HG02970 (cell line): Measurements from ENCODE around the gene MYLK.

Experiments
- ATAC-seq: cut with Tn5 transposase; IDR thresholded peaks from one replicate; pipeline ENCODE4 v1.9.1; 2021; ENCODE audit warnings: mild to moderate bottlenecking, moderate library complexity, moderate number of reproducible peaks; ENCODE audit not compliant: unreplicated experiment, low FRiP score

Gene MYLK

GRCh38 chr3:123657568-123657967, 226.6 kb downstream of the MYLK start:
- no peak for ATAC-seq

DNA sequence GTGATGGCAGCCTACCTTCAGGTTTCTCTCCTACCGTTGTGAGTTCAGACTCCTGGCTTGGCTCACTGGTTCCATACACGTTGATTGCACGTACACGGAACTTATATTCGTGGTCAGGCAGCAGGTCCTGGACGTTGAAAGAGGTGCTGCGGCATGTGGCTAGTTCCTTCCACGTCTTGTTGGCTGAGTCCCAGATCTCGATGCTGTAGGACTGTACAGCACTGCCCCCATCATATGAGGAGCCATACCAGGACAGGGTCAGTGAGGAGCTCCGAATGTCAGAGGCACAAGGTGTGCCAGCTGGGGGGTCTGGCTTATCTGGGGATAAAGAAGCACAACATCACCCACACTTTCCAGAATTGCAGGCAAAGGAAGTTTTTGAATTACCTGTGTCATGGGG, 227.0 kb downstream of the MYLK start:
- ATAC-seq, result no peak

DNA sequence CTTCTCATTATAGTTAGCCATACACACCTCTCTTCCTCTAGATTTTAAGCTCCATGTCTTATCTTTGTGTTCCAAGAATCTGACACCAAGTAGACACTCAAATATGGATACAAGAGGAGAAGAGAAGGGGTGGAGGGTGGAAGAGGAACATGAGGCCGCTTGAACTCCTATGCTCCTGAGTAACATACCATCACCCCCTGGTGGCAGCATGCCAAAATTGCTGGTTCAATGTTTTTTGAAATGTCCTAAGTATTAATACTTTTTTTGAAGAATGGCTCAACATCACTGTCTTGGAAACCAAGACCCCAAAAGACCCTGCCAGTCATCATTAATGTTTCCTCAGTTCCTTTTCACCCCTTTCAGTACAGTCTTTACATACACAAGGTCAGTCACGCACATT, 227.4 kb downstream of the MYLK start:
- ATAC-seq, result no peak

- no peak for ATAC-seq
Measured at GRCh38 chr3:123656274-123656673, 227.9 kb downstream of the MYLK start.

DNA sequence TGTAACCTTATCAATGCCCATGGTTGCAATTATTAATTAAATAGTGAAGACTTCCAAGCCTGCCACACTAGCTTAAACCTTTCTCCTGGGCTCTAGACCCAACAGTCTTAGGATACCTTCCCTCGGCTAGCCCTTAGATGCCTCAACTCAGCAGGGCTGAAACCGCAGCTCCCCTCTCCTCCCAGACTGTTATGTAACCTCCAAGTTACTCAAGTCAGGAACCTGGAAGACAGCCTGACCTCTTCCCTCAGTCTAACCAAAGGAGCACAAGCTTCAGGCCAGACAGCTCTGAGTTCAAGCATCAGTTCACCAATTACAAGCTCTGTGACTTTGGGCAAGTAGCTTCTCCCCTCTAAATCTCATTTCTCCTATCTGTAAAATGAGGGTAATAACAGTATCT, 228.7 kb downstream of the MYLK start:
- no peak for ATAC-seq

DNA sequence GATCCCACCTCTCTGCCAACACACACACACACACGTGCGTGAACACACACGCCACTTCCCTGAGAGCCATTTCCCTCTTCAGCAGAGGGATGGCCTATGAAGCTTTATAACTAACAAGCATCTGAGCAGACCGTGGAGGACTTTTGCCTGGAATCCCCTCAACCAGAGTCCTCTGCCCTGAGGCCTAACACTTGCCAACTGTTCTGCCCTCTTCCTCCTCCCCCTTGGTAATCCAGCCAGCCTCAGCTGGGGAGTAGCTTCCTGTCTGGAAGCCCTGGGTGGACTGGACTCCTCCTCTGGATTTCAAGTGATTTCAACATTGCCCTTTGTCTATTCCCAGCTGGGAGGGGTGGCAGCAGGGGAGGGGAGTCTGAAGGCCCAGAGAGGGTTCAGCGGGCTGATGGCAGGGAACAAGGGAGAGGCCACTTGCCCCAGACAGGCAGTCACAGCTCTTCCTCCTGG, 230.9 kb downstream of the MYLK start:
- ATAC-seq, result no peak

GRCh38 chr3:123652342-123652984, 231.7 kb downstream of the MYLK start:
- ATAC-seq, result no peak

GRCh38 chr3:123651449-123652341, 232.4 kb downstream of the MYLK start:
- ATAC-seq, result no peak

GRCh38 chr3:123650101-123650500, 234.0 kb downstream of the MYLK start:
- no peak for ATAC-seq

- no peak for ATAC-seq
Measured at GRCh38 chr3:123648696-123649405, 235.3 kb downstream of the MYLK start.

DNA sequence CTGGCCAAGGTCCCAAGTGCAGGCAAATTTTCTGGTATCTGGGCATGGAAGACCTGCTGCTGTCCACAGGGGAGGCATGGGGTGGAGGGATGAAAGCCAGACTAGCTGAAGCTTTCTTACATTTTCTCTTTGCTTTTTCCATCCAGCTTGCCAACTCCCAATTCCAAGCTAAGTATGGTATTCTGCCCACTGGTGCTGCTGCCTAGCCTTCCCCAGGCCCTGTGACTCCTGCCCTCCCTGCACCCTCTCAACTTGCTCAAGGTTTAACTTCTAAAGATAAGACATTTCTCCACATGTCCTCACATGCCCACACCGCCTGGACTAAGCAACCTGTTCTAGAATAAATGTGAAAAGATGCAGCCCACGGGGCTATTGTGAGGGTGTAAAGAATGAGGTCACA, 239.8 kb downstream of the MYLK start:
- no peak for ATAC-seq

DNA sequence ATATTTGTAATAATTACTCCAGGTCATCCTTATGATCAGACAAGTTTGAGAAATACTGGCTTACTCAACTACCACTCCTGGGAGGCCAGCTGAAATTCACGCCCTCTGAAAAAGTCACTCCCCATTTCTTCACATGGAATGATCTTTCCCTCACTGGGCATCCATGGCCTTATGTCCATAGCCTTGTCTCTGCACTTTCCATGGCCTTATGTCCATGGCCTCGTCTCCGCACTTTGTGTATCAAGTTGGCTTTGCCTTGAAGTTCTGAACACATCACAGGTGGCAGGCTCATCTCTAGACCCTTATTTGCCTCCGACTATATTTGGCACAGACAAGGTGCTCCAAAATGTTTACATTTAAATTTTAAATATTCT, 241.2 kb downstream of the MYLK start:
- no peak for ATAC-seq

DNA sequence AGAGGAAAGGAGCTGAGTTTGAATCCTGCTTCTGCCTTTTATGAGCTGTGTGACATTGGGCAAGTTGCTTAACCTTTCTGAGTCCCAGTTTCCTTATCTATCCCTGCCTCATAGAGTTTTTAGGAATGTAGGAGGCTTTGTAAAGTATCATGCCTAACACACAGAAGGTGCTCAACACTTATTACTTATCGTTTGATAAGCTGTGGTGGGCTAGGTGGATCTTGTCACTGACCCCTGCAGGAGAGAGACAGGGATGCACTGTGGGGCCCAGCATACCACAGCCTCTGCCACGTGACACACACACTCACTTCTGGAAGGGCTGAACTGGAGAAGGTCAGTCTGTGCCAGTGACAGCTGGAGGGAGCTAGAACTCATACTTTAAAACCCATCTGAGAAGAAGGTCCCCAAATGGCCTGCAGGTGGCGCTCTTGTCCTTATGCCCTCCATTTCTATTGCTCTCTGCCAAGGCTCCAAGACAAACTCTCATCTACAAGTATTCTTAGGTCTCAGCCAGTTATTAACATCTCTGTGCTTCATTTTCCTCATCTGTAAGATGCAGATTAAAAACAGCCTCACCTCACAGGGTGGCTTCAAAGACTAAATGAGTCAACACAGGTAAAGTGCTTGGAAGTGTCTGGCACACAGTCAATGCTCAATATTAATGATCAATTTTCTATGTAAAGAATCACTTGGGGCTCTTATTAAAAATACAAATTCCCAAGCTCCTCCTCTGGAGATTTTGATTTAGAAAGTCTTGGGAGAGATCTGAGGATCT, 241.8 kb downstream of the MYLK start:
- ATAC-seq, result peak; percentile 69

- ATAC-seq, result no peak
Measured at GRCh38 chr3:123641505-123641904, 242.6 kb downstream of the MYLK start.

DNA sequence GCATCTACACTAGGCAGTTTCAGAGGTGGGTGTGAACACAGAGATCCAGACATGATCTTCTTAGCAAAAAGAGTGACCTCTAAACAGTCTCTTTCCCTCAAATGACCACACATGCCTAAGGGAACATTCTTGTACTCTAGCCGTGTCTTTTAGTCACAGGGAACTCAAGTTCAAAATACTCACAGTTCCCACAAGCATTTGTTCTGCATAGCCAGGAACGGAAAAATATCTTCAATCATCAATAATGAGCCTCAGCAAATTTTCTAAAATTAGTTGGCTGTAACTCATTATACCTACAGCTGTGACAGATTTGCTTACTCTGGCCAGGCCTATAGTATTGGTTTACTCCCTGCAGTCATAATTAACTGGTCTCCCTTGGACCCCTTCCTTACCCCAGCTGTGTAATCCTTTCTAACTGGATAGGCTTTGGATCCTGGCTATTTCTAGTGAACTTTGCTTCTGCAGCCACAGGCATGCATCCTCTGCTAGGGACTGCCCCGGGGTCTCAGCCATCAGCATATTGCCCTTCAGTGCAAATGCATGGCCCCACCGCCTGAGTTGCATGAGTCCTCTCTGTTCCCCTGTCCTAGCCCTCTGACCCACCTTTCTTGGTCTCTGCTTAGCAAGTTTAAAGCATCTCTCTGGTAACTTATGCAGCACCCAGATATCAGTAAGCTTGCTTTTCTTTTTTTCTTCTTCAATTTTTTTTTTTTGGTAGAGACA, 243.2 kb downstream of the MYLK start:
- ATAC-seq, result no peak

- ATAC-seq, result no peak
Measured at GRCh38 chr3:123640311-123640710, 243.8 kb downstream of the MYLK start.

DNA sequence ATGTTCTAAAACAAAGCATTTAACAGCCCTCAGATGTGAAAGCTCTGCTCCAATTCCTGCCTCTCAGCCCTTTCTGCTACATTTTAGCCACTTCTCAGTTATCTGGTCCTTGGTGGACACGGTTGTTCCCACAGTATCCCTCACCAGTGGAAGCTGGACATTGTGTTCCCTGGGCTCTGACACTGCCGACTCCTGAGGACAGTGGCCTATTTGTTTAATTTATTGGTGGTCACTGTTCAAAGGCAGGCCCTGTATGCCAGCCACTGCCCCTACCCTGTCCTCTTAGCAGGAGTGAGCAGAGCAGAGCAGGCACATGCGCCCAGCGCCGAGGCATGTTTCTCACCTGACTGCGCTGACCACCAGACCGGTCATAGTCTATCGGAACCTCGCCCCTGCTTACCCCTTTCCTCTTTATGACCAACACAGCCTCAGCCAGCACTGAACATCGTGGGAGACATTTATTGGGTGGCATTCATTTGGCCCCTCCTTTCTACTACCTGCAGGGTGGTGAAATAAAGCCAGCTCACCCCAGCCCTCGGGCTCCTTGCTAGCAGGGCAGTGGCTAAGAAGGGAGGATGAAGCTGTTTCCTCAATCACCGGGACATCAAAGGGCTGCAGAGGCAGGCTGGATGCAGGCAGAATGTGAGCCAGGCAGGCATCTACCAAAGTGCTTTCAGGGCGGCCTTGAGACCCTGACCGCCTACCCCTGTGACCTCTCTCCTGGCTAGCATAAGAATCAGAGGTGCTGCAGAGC, 245.0 kb downstream of the MYLK start:
- ATAC-seq, result no peak

- no peak for ATAC-seq
Measured at GRCh38 chr3:123637841-123638240, 246.3 kb downstream of the MYLK start.

DNA sequence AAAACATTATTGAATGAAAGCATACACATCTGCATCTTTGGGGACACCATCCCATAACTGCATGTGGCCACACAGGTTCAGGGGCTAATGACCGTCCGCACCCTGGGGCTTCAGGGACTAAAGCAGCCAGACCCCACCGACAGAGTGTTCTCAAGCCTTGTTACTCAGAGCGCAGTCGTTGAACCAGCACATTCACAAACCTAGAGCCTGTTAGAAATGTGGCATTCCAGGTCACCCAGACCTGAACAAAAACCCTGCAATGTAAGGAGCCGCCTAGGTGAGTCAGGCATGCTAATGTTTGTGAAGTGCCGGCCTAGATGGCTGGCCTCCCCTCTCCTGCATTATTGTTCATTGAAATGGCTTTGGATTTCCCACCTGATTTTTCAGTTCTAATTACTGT, 247.0 kb downstream of the MYLK start:
- ATAC-seq, result no peak
